Upper lobe of left lung (tissue), 4 donors: ENCODE results near the gene SPTLC1.
"Not testable (repeated sequence)": the region's sequence is repeated elsewhere in the genome, so short reads cannot be mapped to it uniquely, and the experiment has no call there.

Experiments
- CTCF ChIP-seq, 6 experiments: fragments of 450-650 bp in 4 of 6; fragments of 200-600 bp in 2 of 6; sonication (generic) in 2 of 6; IDR thresholded peaks; one replicate each; pipeline ENCODE4 v1.5.1; 2016 to 2019; ENCODE audit warnings: antibody characterized with exemption in 6 of 6
- POLR2A ChIP-seq, 4 donors: fragments of 450-650 bp; IDR thresholded peaks; one replicate each; pipeline ENCODE4 v1.5.1; 2016 to 2017; ENCODE audit warnings: antibody characterized with exemption in 4 of 4, mild to moderate bottlenecking in 2 of 4

- not testable (repeated sequence) for TF ChIP-seq CTCF, POLR2A (IDR thresholded peaks at IDR 0.05)
These were observed 113.3 kb downstream of the SPTLC1 start for GRCh38 chr9:92001948-92002347.
